ENCODE measurements around the gene CAMKMT.

CAMKMT gene

DNA sequence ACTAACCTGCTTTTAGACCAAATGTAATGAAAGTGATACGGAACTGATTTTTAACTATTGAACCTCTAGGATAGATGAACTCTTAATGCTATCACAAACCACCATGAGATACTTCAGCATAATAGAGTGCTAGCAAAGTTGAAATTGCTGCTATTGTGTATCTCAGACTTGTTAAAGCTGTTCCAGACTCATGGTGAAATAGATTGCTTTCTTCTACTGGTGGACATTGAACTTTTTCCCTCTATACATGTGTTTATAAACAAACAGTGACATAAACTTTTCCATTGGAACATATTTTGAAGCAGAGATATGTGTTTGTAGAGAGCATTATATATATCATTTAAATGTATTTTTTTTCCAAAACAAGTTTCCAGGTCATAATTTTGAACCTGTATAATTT is 157.3 kb downstream of the CAMKMT start:
- no peak for DNase-seq

DNA sequence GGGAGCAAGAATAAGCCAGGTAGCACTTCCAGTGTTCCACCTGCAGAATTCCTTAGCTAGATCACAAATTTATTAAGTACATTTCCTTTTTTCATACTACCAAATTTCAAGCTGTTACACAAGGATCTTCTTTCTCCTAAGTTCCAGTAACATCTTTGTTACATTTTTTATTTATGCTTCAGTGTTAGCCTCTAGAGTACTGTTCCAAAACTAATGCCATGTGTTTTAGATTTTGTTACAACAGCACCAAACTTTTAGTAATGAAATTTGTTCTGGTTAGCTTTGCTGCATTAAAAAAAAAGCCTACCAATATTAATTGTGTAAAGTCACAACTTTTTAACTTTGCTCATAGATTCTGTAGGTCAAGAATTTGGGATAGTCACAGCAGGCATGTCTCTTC is 161.1 kb downstream of the CAMKMT start:
- DNase-seq, result no peak

DNA sequence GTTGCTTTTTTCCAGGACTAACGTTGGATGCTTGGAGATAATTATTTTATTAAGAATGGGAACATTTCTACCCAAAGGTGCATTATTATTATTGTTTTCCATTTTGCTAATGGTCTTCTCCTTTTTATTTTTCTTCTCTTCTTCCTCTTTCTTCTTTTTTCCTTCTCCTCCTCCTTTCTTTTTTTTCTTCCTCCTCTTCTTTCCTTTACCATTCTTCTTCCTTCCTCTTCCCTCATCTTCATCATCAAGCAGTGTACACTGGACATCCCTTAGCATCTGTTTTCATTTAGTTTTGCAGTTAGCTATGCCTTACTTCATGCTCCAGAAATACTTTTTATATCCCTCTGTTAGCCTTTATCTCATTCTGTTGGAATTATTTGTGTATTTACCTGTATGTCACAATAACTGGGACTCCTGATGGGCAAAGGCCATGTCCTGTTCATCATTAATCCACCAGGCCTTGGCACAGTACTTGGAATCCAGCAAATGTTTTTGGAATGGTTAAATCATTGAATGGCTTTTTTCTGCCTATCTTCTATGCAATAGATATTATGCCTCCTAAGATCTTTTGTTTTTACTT is 162.7 kb downstream of the CAMKMT start:
- DNase-seq, result no peak

DNA sequence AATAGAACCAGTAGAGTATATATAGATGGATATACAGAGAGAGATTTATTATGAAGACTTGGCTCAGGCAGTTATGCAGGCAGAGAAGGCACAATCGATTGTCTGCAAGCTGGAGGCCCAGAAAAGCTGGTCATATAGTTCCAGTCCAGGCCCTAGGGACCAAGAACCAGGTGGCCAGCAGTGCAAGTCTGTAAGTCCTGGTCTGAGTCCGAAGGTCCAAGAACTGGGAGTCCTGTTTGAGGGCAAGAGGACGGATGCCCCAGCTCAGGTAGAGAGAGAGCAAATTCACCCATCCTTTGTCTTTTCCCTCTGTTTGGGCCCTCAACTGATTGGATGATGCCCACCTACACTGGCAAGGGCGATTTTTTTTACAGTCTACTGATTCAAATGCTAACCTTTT is 164.6 kb downstream of the CAMKMT start:
- DNase-seq, result no peak

DNA sequence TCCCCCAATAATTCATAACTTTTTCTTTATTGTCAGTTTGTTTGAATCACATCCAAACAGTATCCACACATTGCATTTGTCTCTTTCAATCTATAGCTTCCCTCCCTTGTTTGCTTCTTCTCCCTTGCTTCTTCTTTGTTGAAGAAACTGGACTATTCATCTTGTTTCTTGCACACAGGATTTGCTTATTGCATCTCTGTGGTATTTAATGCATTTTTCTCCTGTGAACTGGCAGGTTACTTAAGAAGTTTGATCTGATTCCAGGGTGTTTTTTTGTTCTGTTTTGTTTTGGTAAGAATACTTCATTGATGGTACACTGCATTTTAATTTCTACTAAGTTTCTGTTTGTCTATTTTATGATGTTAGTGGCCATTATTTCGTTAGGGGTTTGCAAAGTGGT is 166.8 kb downstream of the CAMKMT start:
- no peak for DNase-seq

DNA sequence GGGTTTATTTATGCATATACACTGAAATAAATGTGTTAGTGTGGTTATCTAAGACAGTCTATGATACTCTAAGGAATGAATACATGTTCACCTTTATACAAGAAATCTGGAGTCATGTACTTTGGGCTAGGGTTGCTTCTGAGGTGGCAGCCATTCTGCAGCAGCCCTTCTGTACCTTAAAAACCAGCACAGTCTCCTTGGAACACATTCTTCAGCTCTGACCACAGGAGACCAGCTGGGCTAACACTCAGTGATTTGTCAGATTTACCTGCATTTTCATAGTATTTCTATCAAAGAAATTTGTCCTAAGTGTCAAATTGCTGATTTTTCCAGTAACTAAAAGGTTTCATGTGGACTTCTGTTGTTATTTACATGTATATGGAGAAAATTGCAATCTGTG is 167.7 kb downstream of the CAMKMT start:
- DNase-seq, result no peak

DNA sequence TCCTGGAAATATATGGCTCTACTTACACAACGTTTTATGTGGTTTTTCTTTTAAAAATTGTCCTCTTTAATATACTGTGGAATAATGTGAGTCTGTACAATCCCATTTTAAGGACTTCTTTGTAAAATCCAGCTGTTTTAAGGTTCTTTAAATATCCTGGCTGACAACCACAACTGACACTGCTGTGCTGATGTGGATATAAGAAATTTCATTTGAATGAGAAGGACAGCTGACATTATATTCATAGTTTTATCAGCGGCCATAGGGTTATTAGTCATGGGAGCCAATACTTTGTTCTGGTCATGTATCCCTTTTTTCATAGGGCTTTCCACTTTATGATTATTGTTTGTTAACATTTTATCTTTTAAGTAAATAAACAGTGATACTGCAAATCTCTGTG is 169.5 kb downstream of the CAMKMT start:
- no peak for DNase-seq

DNA sequence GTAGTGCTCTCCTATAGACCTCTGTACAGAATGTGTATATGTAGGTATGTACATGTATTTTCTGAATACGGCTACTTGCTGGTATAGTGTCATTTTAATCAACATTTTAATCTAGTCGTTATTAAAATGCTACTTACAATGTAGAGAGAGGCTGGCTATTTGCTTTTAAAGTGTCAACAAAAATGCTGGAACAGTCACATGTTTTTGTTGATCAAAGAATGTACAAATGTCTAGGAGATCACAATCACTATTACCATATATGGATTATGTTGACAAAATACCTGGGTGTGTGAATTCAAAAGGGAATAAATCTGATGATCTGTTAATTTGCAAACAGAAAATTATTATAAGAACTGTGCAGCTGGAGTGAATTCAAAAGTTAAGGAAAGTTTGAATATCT is 170.3 kb downstream of the CAMKMT start:
- DNase-seq, result no peak

DNA sequence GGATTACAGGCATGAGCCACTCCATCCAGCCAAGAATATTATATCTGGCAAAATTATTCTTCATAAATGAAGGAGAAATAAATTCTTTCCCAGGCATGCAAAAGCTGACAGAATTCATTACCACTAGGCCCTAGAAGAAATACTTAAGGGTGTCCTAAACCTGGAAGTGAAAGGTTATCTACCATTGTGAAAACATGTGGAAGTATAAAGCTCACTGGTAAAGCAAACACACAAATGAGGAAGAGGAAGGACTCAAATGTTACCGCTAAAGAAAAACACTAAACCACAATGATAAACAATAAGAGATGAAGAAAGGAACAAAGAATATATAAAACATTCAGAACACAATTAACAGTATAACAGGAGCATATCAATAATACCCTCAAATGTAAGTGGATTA is 171.8 kb downstream of the CAMKMT start:
- DNase-seq, result no peak

DNA sequence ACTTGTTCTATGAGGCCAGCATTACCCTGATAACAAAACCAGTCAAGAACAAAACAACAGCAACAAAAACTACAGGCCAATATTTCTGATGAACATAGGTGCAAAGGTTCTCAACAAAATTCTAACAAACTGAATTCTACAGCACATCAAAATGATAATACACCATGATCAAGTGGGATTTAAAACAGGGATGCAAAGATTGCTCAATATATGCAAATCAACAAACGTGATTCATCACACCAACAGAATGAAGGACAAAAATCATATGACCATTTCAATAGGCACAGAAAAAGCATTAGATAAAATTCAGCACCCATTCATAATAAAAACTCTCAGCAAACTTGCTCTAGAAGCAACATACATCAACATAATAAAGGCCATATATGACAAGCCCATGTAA is 173.6 kb downstream of the CAMKMT start:
- no peak for DNase-seq

DNA sequence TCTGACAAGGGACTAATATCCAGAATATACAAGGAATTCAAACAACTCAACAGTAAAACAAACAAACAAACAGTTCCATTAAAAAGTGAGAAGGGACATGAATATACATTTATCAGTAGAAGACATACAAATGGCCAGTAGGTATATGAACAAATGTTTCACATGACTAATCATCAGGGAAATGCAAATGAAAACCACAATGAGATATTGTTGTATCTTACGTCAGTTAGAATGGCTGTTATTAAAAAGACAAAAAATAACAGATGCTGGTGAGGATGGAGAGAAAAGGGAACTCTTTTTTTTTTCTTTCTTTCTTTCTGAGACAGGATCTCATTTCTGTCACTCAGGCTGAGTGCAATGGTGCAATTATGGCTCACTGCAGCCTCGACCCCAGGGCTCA is 175.5 kb downstream of the CAMKMT start:
- no peak for DNase-seq

DNA sequence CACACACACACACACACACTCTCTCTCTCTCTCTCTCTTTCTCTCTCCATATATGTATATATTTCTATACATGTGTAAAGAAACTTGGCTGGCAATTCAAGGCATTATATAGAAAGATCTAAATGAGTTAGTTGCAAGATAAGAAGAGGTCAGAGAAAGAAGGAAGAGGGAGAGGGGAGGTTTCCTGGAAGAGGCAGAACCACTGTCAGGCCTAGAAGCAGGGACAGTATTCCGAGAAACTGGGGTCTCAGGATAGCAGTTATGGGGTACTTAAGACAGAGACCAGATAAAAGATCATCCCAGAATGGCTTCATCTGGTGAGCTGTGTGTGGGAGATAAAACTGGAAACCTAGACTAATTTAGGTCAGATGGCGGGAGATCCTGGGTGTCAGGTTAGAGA is 180.8 kb downstream of the CAMKMT start:
- DNase-seq, result no peak

DNA sequence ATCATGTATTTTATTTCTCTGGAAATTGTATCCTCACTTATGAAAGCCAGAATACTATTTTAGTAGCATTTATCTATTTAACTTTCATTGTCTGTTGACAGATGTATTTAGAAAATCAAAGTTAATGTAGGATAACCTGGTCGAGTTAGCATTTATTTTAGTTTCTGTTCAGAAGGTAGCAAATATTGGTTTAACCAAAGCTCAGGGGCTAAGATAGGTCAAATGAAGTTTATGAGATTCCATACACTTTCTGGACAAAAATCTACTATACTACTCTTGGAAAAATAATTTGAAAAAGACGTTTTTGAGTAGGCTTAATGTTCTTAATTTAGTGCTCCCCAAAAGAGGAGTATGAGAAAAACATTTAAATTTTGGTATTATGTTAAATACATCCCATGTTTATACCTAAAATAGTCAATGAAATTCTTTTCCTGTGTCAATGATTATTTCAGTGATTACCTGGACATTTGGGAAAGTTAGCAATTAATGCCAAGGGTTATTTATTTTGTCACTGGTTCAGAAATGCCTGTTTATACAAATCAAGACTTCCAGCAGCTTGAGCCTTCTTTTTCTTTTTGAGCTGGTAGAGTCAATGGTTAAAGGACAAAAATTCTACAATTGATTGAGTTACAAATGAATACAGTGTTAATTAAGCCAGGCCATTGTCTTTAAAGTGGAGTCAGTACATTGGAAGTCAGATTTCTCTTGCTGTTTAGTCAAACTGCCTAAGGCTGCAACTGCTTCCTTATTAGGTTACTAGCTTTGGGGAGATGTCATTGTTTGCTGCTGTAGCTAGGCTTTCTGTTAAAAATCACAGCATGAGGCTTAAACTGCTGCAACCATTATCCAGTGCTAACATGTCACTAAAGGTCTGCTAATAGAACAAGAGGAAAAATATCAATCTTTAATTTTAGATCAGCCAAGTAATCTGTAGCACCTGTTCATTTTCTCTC is 182.3 kb downstream of the CAMKMT start:
- DNase-seq, result no peak

DNA sequence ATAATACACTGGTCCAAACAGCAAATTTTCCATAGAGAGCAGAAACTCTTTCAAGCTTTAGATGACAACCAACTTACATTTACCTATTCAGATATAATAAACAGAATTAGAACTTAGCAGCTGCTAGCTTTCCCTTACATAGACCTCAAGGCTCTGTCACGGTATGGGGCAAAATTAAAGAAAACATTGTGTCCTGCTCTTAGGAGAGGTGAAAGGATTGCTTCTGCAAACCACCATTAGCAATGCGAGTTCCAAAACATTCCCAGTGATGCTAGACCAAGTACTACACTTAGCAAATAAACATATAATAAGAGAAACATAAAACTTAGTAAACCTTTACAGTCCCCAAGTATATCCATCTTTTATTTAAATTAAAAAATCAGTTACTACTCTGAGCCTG is 183.3 kb downstream of the CAMKMT start:
- DNase-seq, result no peak

DNA sequence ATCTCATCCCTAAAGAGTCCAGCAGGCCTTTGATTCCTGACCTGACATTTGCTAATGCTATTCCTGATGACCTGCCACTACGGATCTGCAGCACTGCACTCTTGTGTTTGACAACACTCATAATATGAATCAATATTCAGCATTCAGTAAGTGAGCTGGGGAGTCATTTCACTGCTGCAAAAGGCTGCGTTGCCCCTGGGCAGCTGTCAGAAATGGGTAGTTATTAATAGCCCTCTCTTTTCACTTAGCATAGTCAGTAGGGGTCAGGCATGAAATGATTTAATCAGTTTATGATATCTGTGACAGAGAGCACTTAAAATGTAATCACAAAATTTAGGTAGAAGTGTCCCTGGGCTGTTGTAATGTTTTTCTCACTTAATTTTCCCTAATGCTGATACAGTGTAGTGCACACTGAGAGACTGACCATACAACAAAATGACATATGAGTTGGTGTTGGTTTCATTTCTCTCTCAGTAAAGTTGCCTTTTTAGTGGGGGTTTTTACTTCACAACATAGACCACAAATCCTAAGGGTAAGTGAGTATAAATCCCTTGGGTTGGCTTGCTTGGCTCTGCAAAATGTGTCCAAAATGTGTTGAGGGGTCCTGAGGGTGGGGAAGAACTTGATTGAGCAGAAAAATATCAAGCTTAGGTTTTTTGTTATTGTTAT is 184.8 kb downstream of the CAMKMT start:
- no peak for DNase-seq

DNA sequence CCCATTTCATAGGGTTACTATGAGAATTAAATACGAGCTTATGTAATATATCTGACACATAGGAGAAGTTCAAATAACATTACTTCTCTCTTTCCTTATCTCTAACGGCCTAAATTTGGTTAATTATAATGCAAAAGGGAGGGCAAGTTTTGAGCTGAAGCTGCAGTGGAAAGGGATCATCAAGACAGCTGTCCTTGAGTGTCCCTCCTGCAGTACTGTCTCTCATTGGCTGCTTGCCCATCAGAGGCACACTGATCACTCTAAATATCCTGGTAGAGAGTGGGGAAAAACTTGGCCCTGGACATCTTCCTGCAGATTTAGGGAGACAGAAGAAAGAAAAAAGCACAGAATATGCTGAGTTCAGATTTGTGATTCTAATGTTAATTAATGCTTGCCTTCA is 186.0 kb downstream of the CAMKMT start:
- no peak for DNase-seq

DNA sequence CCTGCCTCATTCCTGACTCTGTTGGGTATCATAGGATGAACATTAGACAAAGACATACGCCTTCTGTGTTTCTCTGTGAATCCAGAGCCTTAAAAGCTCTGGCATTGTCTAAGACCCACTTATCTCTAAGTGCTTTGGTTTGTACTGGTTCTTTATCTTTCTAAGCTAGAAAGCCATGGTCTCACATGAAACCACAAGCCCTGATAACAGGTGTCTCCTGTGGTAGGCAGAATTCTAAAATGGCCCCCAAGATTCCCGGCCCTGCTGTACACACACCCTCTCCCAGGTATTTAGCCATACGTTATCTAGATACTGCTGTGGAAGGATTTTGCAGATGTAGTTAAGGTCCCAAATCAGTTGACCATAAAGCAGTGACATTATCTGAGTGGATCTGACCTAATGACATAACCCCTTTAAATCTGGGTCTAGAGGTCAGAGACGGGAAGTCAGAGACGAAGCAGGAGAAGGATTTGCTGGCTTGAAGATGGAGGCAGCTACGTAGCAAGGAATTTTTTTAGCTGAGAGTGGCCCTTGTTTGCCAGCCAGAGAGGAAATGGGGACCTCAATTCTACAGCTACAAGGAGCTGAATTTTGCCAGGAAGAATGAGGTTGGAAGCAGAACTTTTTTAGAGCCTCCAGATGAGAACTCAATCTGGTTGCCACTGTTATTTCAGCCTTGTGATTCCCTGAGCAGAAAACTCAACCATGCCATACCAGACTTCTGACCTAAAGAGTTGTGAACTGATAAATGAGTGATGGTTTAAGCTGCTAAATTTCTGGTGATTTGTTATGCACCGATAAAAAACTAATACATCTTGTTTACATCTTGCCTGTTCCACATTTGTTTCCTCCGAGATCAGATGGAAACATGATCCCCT is 186.7 kb downstream of the CAMKMT start:
- DNase-seq, result no peak

DNA sequence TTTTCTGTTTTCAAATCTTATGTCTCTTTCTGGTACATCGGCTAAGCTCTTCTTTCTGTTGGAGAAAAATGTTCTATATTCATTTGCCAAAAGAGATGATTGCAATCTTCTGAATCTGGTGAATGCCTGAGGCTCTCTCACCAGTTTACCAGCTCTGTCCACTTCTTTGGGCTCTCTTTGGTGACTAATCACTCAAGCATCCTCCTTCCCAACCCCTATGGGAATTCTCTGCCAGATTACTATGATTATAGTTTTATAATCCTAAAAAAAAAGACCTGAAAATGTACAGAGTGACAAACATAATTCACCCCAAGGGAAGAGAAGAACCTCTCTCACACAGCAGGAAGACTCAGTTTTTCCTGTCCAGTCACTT is 187.3 kb downstream of the CAMKMT start:
- no peak for DNase-seq

DNA sequence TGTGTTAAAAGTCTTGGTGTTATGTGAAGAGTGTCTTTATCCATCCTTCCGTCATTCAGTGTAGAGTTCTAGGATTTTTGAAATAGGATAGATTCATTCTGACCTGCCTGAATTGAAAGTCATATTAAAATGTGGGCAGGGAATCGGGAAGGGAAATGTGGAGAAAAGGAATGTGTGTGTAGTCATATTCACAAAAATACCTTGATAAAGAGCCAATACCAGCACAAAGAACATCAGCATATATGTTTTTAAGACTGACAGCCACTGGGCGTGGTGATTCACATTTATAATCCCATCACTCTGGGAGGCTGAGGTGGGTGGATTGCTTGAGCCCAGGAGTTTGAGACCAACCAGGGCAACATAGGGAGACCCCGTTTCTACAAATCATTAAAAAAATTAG is 188.1 kb downstream of the CAMKMT start:
- DNase-seq, result no peak

DNA sequence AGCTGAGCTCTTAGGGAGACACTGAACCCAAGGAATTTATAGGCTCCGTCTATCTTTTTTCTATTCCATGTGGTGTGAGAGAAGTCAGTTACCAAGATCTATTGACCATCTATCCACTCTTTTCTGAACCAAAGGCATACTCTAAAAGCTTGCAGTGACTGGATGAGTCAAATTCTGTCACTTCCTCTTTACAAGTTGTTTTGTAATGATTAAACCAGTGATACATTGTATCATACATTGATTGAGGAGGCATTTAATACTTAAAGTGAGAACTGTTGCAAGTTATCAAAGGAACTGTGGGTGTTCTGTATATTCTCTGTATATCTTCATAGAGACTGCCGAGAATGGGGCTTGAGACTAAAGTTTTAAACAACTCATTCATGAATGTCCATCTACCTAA is 188.8 kb downstream of the CAMKMT start:
- no peak for DNase-seq

DNA sequence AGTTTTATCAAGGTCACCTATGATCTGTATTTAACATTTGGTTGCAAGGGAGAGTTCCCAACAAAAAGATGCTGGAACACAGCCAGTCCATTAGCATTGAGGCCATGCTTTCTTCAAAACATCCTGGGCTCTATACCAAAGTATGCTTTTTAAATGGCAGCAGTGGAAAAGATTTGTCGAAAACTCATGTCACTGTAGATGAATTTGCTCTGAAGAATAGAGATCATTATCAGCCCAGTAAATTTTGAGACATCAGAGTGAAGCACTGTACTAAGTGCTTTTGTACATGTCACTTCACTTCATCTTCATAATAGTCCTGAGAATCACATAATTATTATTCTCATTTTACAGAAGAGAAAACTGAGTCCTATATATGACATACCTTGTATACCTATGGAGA is 189.8 kb downstream of the CAMKMT start:
- no peak for DNase-seq

DNA sequence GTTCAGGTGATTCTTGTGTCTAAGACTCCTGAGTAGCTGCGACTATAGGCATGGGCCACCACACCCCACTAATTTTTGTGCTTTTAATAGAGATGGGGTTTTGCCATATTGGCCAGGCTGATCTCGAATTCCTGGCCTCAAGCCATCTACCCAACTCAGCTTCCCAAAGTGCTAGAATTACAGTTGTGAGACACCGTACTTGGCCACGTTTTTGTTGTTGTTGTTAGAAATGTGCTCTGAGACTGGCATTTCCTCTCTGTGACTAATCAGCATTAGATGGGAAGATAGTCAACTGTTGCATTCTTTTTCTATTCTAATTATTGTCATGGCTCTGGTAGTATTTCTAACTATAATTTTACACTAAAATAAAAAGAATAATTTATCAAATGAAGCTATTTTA is 191.7 kb downstream of the CAMKMT start:
- no peak for DNase-seq

DNA sequence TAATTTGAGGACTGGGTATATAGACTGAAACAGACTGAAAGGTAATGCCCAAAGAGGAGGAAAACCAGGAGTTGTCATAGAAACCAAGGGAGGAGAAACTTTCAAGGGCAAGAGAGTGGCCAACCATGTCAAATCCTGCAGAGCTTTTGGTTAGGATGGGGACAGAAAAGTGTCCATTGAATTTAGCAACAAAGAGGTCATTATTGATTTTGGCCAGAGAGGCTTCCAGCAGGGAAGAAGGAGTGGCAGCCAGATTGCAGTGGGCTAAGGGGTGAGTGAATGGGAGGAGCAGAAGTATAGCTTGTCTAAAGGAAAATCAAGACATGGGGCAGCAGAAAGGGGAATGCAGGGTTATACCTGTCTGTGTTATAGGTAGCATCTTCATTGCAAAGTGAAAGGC is 194.0 kb downstream of the CAMKMT start:
- DNase-seq, result no peak

All from effector CD8-positive, alpha-beta T cell (primary cell).